Subcutaneous adipose tissue (tissue), 4 donors: ENCODE results near the gene PAX5. TPM values are rescaled to one million over a fixed set of nuclear protein-coding genes. Genes with fewer than 3 reads are reported as not detected.

ENCODE experiments used
- CTCF ChIP-seq: fragments of 450-650 bp; IDR thresholded peaks from one replicate; pipeline ENCODE4 v1.5.1; 2016; ENCODE audit warnings: low read depth, mild to moderate bottlenecking, control low read depth, antibody characterized with exemption, moderate library complexity
- total RNA-seq, 4 donors: library from RNA; depleted of rRNA; stranded (reverse); fragments of >200 nt; gene quantifications; one replicate each; pipeline ENCODE4 v1.1.0, GENCODE V29; 2016

Gene PAX5
- total RNA-seq, 4 donors from 2014 or later = under 0.01 to 0.19 (median 0.17) TPM; not detected in 1

- no peak for TF ChIP-seq CTCF
These were observed 163.1 kb downstream of the PAX5 start for GRCh38 chr9:36870960-36871359.

DNA sequence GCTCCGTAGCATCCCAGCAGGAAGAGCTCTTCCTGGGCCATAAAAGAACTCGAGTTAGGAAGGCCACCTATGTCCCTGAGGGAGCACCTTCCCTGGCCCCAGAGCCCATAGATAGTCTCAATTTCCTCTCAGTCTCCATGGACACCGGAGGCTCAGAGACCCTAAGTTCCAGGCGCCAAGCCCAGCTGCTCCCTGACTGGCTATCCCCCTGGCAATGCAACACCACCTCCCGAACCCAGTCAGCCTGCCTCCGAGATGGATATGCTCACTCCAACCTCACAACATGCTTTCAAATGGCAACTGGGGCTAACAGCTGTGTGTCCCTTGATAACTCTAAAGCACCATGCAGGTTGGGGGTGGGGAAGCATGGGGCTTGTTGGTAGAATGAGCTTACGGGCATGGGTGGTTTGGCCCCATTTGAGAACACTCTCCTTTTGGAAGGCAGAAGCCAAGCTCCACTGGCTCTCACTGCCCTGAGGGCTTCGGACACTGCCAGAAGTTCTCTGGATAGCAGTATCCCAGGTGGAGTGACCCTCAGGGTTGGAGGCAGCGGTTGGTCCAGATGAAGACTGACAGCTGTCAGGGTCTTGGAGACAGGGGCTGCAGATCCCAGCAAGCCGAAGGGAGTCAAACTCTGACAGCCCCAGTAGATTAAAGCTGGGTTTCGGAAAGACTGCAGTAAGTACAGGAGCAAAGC lies 165.3 kb downstream of the PAX5 start:
- TF ChIP-seq CTCF = no peak

- TF ChIP-seq CTCF = no peak
These were observed 166.2 kb downstream of the PAX5 start for GRCh38 chr9:36867672-36868471.

- no peak for TF ChIP-seq CTCF
These were observed 166.8 kb downstream of the PAX5 start for GRCh38 chr9:36867241-36867640.

DNA sequence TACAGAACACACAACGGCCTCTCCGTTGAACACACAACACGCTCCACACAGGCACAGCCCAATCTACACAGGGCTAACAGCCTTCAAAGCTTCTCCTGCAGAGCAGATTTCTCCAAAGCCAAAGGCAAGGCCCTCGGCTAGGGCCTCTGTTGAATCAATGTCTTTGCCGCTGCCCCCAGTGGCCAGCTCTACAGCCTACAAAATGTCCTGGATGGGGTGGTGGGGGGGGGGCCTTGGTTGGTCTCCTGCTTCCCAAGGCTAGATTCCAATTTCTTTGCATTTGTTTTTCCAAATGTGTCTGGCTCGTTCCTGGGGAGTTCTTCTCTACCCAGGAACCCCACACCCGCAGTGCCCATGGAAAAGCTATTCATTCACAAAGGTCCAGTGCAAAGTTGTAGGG lies 167.2 kb downstream of the PAX5 start:
- no peak for TF ChIP-seq CTCF

GRCh38 chr9:36865731-36866635 lies 168.1 kb downstream of the PAX5 start:
- no peak for TF ChIP-seq CTCF
